PFSK-1 (cell line): ENCODE measurements around the gene RPRD1B.

Source experiments
- POLR2AphosphoS5 ChIP-seq: IDR thresholded peaks from 2 replicates; pipeline ENCODE4 v1.6.1; 2012; ENCODE audit warnings: low read depth, mild to moderate bottlenecking, control low read depth, low read length, moderate library complexity
- SIN3A ChIP-seq: IDR thresholded peaks from 2 replicates; pipeline ENCODE4 v1.6.1; 2012; ENCODE audit warnings: mild to moderate bottlenecking, low read length, moderate library complexity, borderline replicate concordance; ENCODE audit not compliant: insufficient read depth
- TAF1 ChIP-seq: IDR thresholded peaks from 2 replicates; pipeline ENCODE4 v1.6.1; 2012; ENCODE audit warnings: low read length, control low read depth, borderline replicate concordance; ENCODE audit not compliant: insufficient read depth
- TF ChIP-seq, protein P1 (sequence below), 2 experiments: IDR thresholded peaks; 2 replicates each; pipeline versions ENCODE4 v1.6.1 to v1.8.0; 2011 to 2012; ENCODE audit warnings: low read depth in 2 of 2, low read length in 2 of 2, control low read depth in 1 of 2, inconsistent platforms in 1 of 2, mild to moderate bottlenecking in 1 of 2, moderate library complexity in 1 of 2; ENCODE audit not compliant: insufficient read depth in 1 of 2

DNA sequence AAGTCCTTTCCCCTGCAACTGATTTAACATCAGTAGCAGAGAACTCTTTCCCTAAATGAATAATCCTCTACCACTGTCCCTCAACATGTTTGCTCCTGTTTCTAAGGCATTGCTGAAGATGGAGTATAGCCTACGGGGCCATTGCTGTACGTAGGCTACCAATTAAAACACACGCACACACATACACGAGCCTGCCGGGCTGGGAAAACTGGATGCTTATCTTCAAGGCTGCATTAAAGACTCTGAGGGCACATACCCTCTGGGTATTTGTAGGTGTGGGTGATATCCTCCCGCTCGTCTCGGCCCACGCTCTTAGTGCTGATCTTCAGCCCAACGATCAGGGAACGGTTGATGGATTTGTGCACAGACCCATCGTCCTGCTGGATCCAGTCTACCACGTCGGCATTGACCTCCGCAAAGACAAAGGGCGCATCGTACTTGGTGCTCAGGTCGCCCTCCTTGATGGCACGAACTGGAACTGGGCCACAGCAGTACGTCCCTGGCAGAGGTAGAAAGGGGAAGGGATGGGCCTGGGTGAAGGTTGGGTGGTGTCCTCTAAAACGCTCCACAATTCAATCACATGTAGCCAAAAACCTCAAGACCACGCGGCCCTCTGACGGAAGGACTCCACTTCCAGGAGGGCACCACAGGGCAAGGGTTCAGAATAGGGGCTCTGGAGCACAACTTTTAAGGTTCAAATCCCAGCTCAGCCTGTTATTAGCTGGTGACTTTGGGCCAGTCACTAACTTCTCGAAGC lies 105.8 kb downstream of the RPRD1B start:
- TF ChIP-seq SIN3A = no peak
- TF ChIP-seq TAF1 = no peak
- TF ChIP-seq POLR2AphosphoS5 = no peak
- TF ChIP-seq, protein P1, sequence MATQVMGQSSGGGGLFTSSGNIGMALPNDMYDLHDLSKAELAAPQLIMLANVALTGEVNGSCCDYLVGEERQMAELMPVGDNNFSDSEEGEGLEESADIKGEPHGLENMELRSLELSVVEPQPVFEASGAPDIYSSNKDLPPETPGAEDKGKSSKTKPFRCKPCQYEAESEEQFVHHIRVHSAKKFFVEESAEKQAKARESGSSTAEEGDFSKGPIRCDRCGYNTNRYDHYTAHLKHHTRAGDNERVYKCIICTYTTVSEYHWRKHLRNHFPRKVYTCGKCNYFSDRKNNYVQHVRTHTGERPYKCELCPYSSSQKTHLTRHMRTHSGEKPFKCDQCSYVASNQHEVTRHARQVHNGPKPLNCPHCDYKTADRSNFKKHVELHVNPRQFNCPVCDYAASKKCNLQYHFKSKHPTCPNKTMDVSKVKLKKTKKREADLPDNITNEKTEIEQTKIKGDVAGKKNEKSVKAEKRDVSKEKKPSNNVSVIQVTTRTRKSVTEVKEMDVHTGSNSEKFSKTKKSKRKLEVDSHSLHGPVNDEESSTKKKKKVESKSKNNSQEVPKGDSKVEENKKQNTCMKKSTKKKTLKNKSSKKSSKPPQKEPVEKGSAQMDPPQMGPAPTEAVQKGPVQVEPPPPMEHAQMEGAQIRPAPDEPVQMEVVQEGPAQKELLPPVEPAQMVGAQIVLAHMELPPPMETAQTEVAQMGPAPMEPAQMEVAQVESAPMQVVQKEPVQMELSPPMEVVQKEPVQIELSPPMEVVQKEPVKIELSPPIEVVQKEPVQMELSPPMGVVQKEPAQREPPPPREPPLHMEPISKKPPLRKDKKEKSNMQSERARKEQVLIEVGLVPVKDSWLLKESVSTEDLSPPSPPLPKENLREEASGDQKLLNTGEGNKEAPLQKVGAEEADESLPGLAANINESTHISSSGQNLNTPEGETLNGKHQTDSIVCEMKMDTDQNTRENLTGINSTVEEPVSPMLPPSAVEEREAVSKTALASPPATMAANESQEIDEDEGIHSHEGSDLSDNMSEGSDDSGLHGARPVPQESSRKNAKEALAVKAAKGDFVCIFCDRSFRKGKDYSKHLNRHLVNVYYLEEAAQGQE (IDR thresholded peaks at IDR 0.05; ENCODE audit: insufficient read depth in 1 of 2, low read depth in 2 of 2, low read length in 2 of 2) = no peak
